Osteoblast (primary cell): ENCODE measurements around the gene IBA57. TPM values are rescaled to one million over a fixed set of nuclear protein-coding genes. Genes with fewer than 3 reads are reported as not detected.

Experiments used
- DNase-seq: peaks from one replicate; pipeline ENCODE4 v3.0.0; 2011; ENCODE audit warnings: low spot score, mixed read lengths; ENCODE audit not compliant: insufficient read length; ENCODE audit errors: missing footprints
- H2AFZ ChIP-seq: 2 replicates; pipeline ENCODE4 v1.6.0; 2011; ENCODE audit warnings: mild to moderate bottlenecking, low read length
- H3K27ac ChIP-seq: 2 replicates; pipeline ENCODE4 v1.5.1; 2011; ENCODE audit warnings: mild to moderate bottlenecking, low read depth, low read length, moderate library complexity
- H3K27me3 ChIP-seq: 2 replicates; pipeline ENCODE4 v1.6.0; 2012; ENCODE audit warnings: mild to moderate bottlenecking, control low read depth, inconsistent platforms, low read length, moderate library complexity; ENCODE audit not compliant: insufficient read depth
- H3K36me3 ChIP-seq: 2 replicates; pipeline ENCODE4 v1.5.1; 2011; ENCODE audit warnings: mild to moderate bottlenecking, low read length, control low read depth, moderate library complexity; ENCODE audit not compliant: insufficient read depth
- H3K4me1 ChIP-seq: 2 replicates; pipeline ENCODE4 v1.5.1; 2011; ENCODE audit warnings: mild to moderate bottlenecking, low read length, control low read depth, moderate library complexity; ENCODE audit not compliant: insufficient read depth
- H3K4me2 ChIP-seq: 2 replicates; pipeline ENCODE4 v1.6.0; 2011; ENCODE audit warnings: mild to moderate bottlenecking, low read length; ENCODE audit not compliant: insufficient read depth
- H3K4me3 ChIP-seq: fragments of 200-600 bp; sonication (generic); 3 replicates; pipeline ENCODE4 v1.5.1; 2012; ENCODE audit warnings: mild to moderate bottlenecking, low read length, inconsistent platforms; ENCODE audit not compliant: insufficient read depth
- H3K79me2 ChIP-seq: 2 replicates; pipeline ENCODE4 v1.6.0; 2012; ENCODE audit warnings: mild to moderate bottlenecking, low read length, control low read depth, inconsistent platforms; ENCODE audit not compliant: insufficient read depth
- H3K9me3 ChIP-seq: 2 replicates; pipeline ENCODE4 v1.5.1; 2011; ENCODE audit warnings: low read depth, low read length, control low read depth
- H4K20me1 ChIP-seq: 2 replicates; pipeline ENCODE4 v1.6.0; 2012; ENCODE audit warnings: mild to moderate bottlenecking, low read length, control low read depth; ENCODE audit not compliant: insufficient read depth
- CTCF ChIP-seq: IDR thresholded peaks from 2 replicates; pipeline ENCODE4 v1.5.1; 2011; ENCODE audit warnings: mild to moderate bottlenecking, low read depth, low read length, moderate library complexity; ENCODE audit errors: extremely low read depth
- total RNA-seq: library from RNA; depleted of rRNA; stranded (reverse); fragments of >200 nt; gene quantifications from 2 replicates; pipeline ENCODE4 v1.2.3, GENCODE V29; 2012

Gene IBA57
- total RNA-seq, 1 donor, result 4.7 TPM

DNA sequence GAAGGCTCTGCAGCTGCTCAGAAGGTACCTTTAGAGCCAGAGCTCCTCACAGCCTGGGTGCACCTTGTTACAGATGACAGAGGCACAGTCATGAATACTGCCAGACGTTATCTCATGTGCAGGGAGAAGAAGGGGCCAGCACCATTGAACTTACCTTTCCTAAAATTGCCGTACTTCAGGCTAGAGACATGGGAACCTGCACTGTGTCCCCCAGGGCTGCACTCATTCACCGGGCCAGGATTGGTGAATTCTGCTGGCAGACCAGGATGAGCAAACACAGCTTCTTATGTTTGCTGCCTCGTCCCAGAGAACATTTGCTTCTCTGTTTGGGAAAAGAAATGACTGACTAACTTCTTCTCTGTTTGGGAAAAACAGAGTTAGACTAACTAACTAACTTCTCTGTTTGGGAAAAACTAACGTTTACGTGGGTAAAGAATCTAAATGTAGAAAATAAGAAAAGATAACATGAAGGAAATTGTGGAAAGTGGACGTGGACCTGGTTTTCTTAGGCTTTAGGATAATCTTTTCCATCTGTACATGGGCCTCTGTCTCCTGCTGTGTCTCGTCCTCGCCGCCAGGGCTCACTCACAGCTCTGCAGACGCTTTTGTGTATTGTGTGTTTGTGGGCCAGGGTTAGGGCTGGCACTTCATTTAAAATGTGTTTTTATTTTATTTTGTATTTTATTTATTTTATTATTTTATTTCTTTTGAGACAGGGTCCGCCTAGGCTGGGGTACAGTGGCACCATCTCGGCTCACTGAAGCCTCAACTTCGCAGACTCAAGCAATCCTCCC is 52.1 kb downstream of the IBA57 start:
- no peak for TF ChIP-seq CTCF
- H3K9me3 ChIP-seq, result no peaks in the 10 kb centered on the region

GRCh38 chr1:228218513-228219244 is 53.1 kb downstream of the IBA57 start:
- peak; percentile 64 for DNase-seq
- H3K79me2 ChIP-seq, result no peaks in the 10 kb centered on the region
- H3K27me3 ChIP-seq, result no peaks in the 10 kb centered on the region
- H3K36me3 ChIP-seq, result no peaks in the 10 kb centered on the region
- no peaks in the 10 kb centered on the region for H3K4me1 ChIP-seq
- H2AFZ ChIP-seq, result no peak overlapping the region
- no peak overlapping the region for H3K4me3 ChIP-seq
- no peaks in the 10 kb centered on the region for H3K9me3 ChIP-seq
- H4K20me1 ChIP-seq, result no peaks in the 10 kb centered on the region
- no peak overlapping the region for H3K4me2 ChIP-seq
- H3K27ac ChIP-seq, result no peak overlapping the region
- TF ChIP-seq CTCF, result no peak

More for the DNA sequence above, 52.1 kb downstream of the IBA57 start:
- Histone ChIP-seq H3K4me3 (no peak overlapping the region), H3K79me2 (no peaks in the 10 kb centered on the region), H3K36me3 (no peaks in the 10 kb centered on the region), H2AFZ (no peak overlapping the region), H3K27me3 (no peaks in the 10 kb centered on the region), H3K4me2 (no peak overlapping the region), H4K20me1 (no peaks in the 10 kb centered on the region), H3K27ac (no peak overlapping the region), H3K4me1 (no peaks in the 10 kb centered on the region)
- DNase-seq, result peak; percentile 67

DNA sequence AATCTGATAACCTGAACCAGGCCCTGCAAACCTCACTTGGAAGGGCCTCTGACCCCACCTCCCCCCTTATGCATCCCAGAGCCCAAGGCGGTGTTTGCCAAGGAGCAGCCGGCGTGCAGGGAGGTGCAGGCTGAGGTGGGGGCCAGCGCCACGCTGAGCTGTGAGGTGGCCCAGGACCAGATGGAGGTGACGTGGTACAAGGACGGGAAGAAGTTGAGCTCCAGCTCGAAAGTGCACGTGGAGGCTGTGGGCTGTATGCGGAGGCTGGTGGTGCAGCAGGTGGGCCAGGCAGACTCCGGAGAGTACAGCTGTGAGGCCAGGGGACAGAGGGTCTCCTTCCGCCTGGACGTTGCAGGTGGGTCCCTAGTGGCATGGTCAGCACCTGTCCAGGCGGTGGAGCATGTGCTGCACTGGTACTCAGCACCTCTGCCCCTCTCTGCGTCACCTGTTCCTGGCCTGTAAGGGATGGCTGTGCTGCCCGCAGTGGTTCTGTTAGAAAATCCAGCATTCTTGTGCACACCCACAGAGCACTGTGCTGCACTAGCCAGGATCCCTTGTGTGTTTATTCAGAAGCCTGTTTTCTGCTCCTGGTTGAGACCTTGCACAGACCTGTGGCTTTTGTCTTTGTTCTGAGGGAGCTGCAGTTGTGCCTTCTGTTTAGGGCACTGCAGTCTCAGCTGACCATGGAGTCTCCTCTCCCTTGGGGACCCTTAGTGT is 53.8 kb downstream of the IBA57 start:
- Histone ChIP-seq H3K4me3 (no peak overlapping the region), H3K9me3 (no peaks in the 10 kb centered on the region)

More for the DNA sequence above, 53.8 kb downstream of the IBA57 start:
- TF ChIP-seq CTCF, result no peak
- no peaks in the 10 kb centered on the region for H4K20me1 ChIP-seq
- no peak overlapping the region for H2AFZ ChIP-seq
- no peak overlapping the region for H3K4me2 ChIP-seq
- H3K27ac ChIP-seq, result no peak overlapping the region
- peak; percentile 21 for DNase-seq
- no peaks in the 10 kb centered on the region for H3K27me3 ChIP-seq
- no peaks in the 10 kb centered on the region for H3K36me3 ChIP-seq
- H3K4me1 ChIP-seq, result no peaks in the 10 kb centered on the region
- H3K79me2 ChIP-seq, result no peaks in the 10 kb centered on the region
